GM12891 (cell line): ENCODE data around the gene GPR15LG.

Experiments used
- PAX5 ChIP-seq: IDR thresholded peaks from 2 replicates; pipeline ENCODE4 v1.6.1; 2011; ENCODE audit warnings: low read length, moderate library complexity, mild to moderate bottlenecking; ENCODE audit not compliant: insufficient read depth, severe bottlenecking
- POLR2A ChIP-seq: IDR thresholded peaks from 2 replicates; pipeline ENCODE4 v1.6.1; 2011; ENCODE audit warnings: low read depth, low read length, control low read depth
- POLR2AphosphoS5 ChIP-seq: IDR thresholded peaks from 2 replicates; pipeline ENCODE4 v1.6.1; 2011; ENCODE audit warnings: low read depth, low read length, control low read depth
- TAF1 ChIP-seq: IDR thresholded peaks from 2 replicates; pipeline ENCODE4 v1.6.1; 2011; ENCODE audit warnings: low read depth, low read length, control low read depth

DNA sequence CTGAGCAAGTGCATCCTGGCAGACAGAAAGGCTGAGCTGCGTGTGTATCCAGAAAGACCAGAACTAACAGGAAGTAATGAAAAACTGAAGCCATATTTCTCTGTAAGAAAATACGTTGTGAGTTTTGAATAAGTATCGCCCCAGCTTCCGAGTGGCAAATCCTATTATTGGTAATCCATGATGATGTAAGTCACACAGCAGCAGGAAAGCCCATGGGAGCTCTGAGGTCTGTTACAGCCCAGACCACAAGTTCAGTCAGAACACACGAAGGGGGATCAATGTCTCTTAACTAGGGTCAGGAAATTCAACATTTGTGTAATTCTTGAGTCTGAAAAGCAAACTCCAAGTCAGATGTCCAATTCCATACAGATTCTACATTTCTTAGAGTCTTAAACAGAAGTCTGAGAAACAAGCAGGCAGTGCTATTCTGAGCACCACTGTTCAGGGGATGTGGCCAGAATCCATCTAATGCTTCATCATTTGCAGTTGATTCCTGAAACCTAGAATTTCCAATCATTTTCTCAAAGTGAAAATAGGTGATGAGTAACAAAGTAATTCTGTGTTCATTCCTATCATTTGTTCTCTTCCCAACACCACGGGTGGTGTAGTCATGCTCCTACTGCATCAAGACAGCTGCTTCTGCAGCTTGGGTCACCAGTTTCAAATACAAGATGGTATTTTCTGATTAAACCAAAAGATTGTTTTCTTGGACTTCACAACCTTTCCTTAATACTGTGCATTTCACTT lies 52.0 kb downstream of the GPR15LG start, which contains the start of gene LRIT2:
- no peak for TF ChIP-seq POLR2AphosphoS5
- no peak for TF ChIP-seq TAF1
- TF ChIP-seq POLR2A: no peak
- no peak for TF ChIP-seq PAX5
